NCI-H146 (cell line): Measurements from ENCODE around the gene LRRC15.
A peak's percentile ranks its signal among the peaks of the same experiment; 100 is the strongest.

Experiments
- DNase-seq: peaks from one replicate; lab custom pipeline; 2025; lab: John Stamatoyannopoulos, UW

Gene LRRC15

GRCh38 chr3:194333212-194333980 lies 36.1 kb downstream of the LRRC15 start:
- DNase-seq: no peak

- DNase-seq: no peak
Measured at GRCh38 chr3:194332858-194333211, 36.7 kb downstream of the LRRC15 start.

- no peak for DNase-seq
Measured at GRCh38 chr3:194330579-194330978, 39.0 kb downstream of the LRRC15 start.

DNA sequence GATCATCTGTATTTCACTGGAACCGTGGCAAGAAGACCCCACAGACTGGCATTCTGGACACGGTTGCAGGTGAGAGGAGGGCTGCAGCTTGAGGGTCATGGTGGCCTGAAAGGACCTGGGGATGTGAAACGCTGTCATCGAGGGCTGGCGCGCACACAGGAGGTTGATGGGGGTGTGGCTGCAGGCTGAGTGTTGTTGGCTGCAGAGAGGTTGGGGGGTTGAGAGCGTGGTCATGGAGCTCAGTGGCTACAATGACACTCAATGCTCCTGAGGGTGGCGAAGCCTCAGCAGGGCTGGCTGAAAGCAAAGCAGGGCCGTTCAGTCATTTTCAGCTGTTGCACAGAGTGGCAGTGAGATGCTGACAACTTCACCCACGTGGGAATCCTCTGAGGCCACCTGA lies 39.4 kb downstream of the LRRC15 start:
- no peak for DNase-seq

DNA sequence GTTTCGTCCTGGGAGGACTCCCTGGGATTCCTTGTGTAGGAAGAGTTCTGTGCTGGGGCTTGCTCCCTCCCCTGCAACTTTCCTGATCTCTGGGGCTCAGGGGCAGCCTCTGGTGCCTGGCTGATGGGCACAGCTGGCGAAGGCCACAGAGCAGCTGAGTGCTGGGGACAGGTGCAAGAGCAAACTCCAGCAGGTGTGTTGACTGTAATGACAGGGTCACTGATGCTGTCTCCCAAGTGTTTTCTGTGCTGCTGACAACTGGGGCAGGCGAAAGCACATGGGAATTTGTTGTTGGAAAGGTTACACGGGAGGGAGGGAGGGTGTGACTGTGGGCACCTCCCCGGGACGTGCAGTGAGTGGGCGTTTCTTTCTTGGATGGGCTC lies 40.0 kb downstream of the LRRC15 start:
- DNase-seq: no peak

- DNase-seq: no peak
Measured at GRCh38 chr3:194328942-194329582, 40.5 kb downstream of the LRRC15 start.

DNA sequence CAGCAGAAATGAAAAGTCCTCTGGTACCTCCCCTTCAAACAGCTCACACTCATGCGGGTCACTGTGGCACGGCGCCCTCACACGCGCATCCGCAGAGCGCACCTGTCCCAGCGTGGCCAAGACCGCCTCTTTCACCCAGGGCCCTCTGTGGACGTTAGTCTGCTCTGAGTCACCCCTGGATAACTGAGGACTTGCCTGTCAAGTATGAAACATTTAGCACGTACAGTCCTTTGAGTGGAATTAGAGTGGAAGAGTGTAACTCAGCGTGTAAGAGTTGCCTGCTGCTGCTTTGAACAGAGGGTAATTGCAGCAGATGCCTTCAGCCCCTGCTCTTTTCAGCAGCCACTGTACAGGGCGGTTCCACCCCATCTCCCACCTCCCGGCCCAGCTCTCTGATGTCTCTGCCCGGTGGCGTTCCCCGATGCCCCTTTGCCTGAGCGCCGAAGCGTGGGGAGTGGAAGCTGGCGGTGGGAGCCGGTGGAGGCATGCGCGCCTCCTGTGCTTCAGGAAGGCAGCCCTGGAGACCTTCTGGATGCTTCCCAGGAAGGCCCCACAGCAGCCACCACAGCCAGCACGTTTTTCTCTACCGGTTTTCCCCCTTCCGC lies 41.4 kb downstream of the LRRC15 start:
- DNase-seq: no peak

DNA sequence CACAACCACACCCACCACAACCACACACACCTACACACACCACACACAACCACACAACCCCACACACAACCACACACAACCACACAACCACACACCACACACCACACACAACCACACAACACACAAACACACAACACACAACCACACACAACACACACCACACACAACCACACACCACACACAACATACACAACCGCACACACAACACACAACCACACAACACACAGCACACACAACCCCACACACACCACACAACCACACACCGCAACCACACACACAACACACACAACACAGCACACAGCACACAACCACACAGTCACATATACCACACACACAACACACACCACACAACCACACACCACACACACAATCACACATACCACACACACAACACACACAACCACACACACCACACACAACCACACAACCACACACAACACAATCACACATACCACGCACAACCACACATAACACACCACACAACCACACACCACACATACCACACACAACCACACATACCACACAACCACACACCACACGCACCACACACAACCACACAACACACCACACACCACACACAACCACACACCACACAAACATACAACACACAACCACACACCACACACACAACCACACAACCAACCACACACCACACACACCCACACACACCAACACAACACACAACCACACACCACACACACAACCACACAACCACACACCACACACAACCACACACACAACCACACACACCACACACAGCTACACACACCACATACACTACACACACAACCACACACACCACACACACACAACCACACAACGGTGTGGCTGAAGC lies 42.1 kb downstream of the LRRC15 start:
- no peak for DNase-seq

GRCh38 chr3:194326968-194327217 lies 42.6 kb downstream of the LRRC15 start:
- no peak for DNase-seq

DNA sequence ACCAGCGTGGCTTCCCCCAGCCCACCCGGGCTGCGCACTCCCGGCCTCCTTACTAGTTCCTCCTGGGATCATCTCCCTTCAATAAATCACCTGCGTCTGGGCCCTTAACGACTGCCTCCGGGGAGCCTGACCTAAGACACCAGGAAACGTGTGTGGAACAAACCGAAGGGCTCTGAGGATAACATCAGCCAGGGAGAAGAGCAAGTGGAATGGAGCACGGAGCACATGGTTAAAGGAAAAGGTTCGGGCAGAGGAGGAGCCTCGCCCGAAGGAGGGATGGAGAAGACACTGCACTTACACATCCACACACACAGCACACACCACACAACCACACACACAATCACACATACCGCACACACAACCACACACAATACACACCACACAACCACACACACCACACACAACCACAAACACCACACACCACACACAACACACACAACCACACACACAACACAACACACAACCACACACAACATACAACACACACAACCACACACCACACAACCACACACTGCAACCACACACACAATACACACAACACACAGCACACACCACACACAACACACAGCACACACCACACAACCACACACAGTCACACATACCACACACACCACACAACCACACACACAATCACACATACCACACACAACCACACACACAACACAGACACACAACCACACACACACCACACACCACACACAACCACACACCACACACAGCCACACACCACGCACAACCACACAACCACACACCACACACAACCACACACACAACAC lies 43.2 kb downstream of the LRRC15 start:
- DNase-seq: no peak

GRCh38 chr3:194325424-194326153 lies 44.0 kb downstream of the LRRC15 start:
- no peak for DNase-seq

- DNase-seq: no peak
Measured at GRCh38 chr3:194324823-194325327, 44.7 kb downstream of the LRRC15 start.

DNA sequence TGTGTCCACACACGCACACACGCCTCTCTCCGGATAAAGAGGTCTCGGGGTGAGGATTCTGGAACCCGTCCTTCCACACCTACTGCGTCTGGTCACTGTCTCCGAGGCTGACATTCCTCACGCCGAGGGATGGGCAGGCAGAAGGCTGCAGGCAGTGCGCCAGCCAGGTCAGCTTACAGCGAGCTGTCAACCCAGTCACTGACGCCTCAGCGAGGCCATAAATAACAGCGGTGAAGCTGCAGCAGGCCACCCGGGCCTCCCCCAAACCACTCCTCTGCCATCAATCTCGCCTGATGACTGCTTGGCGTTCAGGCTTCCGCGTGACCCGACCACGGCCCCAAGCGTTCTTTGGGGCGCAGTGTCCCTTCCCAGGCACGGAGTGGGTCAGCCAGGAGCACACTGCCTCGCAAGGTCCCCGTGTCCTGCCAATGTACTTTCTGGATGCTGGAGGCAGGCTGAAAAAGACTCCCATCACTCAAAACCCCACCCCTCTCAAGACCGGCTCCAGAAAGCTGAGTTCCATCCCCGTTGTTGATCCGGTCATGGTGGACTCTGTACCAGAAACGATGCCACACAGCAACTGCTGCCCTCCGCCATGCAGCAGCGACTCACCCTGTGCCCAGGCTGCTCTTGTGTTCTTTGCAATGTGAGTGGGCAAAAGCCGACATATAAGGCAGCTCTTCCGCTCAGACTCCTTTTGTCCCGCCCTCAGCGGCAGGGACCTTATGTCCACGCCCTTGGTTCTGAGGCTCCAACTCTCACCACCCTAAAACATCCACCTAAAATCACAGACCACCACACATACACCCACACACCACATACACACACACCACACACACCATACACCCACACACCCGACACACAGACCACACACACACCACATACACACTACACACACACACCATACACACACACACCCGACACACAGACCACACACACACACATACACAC lies 45.5 kb downstream of the LRRC15 start:
- no peak for DNase-seq

DNA sequence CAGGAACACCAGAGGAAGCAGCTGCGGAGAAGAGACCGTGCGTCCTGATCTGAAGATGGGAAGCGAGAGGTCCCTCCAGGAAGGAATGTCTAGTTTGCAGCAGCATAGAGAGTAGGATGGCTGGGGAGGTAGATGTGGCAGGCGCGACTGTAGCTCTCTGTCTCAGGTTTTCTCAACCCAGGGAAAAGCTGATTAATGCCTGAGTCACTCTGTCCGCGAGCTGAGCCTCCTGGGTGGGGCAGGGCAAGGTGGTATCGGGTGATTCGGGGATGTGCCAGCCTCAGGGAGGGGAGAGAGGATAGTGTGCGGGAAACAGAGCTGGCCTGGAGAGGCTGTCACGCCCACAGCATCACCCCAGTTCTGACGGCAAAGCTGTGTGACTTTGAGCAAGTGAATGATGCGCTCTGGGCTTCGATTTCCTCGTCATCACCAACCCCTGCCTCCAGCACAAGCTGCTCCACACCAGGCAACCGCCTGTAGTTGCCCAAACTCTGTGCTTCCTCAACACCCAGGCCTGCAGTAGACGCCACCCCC lies 46.8 kb downstream of the LRRC15 start:
- DNase-seq: no peak

DNA sequence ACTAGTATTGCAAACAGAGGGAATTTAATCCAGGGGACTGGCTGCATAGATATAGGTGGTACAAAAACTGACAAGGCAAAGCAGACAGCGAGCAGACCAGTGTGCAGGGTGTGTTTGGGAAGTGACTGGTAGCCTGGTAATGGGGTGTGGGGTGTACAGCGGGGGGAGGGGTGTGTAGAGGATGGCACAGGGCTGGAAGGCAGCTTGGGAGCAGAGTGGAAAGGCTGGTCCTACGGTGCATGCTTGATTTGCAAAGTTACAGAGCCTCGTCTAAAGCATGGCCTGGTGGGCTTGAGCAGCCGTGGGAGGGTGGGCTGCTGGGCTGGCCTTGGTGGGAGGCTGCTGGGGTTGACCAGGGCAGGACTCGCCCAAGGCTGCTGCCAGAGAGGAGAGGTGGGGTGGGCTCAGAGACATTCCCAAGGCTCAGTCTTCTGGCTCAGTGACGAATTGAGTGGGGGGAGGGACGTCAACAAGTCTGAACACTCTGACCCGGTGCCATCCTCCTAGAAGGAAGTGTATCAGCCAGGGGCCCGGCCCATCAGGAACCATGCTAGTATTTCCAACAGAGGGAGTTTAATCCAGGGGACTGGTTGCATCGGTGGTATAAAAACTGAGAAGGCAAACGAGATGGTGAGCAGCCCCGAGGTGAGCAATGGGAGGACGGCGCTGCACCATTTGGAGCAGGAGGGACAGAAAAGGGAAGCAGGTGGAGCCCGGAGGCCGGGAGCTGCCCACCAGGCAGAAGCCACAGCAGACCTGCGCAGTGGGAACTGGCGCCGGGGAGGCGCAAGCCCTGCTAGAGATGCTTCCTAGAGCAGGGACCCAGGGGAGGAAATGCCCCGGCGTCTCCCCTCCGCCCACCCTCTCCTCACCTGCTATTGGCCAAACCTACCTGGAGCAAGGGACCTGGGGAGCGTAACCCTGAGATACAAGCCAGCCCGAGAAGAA lies 47.6 kb downstream of the LRRC15 start:
- DNase-seq: peak; percentile 72

GRCh38 chr3:194320744-194321243 lies 48.7 kb downstream of the LRRC15 start:
- DNase-seq: no peak

- DNase-seq: no peak
Measured at GRCh38 chr3:194320100-194320499, 49.4 kb downstream of the LRRC15 start.

- DNase-seq: no peak
Measured at GRCh38 chr3:194318511-194319161, 50.9 kb downstream of the LRRC15 start.
